ENCODE results near the gene BCCIP.

The BCCIP gene

DNA sequence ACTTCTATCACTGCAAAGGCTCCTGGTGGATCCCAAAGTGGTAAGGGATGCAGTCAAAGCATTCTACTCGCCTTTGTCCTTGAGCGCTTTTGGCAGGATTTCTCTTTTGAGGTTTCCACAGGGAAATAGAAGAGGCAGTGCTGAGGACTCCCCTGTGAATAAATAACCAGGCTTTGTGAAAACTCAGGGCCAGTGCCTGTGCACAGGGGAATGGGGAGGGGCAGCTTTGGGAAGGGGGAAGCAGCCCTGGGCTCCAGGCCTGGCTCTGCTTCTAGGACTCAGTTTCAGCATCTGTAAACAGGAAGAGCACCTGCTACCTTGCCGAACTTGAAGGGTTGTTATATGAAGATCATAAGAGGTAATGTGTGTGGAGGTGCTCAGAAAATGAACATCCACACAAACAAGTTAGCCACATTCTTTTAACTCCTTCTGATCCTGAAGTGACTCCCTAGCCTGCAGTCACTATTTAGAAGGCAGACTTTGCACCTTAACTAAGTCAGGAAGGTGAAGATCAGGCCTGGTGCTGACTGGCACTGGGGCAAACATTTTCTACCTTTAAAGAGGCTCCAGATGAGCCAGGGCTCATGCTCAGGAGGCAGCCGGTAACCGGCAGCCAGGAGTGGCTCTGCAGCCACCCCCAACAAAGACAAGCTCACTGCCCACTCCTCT, 25.2 kb upstream of the BCCIP start:
- DNase-seq = no peak

DNA sequence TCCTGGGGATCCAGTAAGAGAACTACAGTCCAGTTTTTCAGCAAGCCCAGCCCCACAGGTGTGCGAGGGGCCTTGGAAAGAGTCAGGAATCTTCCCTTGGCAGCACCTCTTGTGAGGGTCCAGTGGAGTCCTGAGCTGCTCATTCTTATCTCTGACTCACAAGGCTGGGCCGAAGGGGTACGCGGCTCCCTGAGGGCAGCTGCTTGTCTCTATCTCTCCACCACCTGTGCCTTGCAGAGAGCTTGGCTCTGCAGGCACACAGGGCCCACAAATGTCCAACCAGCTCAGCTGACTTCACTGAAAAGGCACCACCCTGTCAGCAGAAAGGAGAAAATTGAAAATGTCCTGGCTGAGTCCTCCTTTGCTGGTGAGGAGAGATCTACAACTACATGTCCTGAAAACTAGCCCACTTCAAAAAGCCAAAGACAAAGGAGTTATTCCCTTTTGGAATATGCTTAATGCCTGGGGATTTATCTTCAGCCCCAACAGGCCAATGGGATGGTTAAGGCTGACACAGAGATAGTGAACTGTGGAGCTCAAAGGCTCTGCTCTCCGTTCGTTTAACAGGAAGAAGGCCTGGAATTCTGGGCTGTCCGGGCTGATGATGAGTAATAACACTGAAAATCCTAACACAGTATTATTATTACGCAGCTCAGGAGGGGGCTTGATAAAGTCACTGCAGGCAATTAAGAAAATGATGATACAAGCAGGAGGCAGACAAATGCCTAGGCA, 23.7 kb upstream of the BCCIP start:
- DNase-seq = no peak

DNA sequence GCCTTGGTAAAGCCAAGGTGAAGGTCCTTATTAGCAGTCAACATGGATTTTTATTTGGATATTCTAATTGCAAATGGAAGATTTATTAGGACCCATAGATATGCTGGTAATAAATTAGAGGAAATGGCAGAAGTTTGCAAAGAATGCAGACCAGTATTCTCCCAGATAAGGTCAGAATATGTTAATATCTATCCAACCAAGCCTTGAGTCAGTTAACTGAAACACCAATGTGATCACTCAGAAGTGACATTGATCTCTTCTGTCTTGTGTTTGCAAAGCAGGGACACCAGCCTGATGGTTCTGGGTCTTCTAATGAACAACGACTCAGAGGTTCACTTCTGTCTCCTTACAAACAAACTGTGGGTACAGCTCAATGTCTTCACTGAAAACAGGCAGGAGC, 21.8 kb upstream of the BCCIP start:
- no peak for DNase-seq

DNA sequence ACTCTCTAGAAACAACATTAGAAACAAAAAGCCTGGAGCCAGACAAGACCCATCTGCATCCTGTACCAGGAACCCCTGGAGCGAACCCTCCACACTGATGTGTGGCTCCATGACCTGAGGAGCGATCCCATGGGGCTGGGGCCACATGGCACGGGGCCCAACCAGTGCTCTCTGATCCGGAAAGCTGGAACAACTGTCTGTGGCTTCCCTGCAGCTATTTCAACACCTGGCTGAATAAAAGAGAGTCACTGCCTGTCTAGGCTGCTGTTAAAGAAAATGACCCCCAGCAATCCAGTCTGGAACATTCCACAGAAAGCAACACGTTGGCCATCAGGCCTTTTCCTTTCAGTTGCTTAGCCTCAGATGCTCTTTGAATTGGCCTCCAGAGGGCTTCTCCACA, 21.2 kb upstream of the BCCIP start:
- DNase-seq = no peak

DNA sequence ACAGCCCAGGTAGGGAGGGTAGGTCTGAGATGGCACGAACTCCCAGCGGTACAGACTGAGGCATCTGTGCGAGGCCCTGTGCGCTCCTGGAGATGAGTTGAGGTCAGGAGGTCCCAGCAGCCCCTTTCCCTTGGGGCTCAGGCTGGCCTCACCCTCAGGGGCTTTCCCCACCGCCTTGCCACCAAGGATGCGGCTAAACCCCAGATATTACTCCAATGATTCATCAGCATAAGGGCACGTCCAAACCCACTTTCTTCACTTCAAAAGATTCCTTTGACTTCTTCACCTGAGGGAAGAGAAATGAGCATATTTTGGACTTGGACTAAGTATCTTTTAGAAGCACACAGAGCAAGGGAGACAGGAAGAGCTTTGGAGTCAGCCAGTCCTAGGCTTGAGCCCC, 20.6 kb upstream of the BCCIP start:
- DNase-seq = no peak

GRCh38 chr10:125808047-125808446, 15.3 kb upstream of the BCCIP start:
- no peak for DNase-seq

DNA sequence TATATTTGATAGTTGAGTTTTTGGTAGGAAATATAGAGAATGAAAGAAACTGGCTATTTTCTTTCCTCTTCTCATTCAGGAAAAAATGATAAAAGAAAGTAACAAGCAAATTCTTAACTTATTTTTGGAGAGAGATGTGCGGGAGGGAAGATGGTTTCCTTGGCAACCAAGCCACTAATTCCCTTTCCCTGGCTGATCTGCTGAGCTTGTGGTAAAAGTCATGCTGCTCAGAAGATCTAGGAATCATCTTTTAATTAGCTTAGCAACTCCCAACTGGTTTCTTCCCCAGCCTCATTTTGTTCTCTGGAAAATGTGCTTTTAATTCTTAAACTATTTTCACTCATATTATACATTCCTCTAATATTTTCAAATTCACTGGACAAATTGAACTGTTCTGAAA, 12.1 kb upstream of the BCCIP start:
- peak; percentile 46 for DNase-seq

DNA sequence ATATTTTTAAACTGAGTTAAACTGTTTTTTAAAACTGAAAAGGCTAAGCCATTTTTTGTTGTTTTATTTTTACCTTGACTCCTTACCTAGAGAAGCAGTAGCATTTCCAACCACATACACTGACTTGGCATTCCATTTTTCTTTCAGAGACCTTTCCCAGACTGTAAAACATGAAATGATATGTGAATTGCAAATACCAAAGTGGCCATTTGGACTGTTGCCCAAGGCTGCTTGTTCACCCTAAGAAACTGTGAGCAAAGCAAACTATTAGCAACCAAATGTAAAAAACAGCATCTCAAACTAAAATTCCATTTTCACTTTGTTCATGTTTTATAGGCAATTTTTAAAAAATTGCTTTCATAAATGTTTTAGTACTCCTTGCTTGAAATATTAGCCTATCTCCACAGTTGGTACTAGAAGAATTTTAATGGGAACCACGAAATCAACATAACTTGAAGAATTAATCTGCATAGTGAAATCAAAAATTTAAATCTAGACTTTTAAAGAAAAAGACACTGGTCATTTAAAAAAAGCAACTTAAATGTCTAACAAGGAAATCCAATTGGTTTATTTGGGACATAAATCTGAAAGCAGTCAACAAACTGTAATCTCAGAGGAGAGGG, 11.1 kb upstream of the BCCIP start:
- peak; percentile 74 for DNase-seq

DNA sequence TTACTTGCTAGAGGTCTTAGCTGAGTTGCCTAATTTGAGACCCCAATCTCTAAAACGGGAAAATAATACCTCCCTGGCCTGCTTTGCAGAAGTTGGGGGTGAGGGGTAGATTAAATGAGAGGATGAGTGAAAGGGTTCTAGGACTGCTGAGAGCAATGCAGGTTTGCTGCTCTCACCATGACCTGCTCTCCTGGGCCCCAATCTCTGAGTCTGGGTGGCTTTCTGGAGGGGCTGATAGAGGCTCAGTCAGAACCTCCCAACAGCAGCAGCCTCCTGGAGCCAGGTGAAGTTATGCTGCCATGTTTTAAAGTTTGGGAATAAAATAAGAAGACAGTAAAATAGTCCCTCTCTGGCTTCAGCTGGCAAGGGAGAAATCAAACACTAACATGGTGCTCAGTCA, 7.6 kb upstream of the BCCIP start:
- DNase-seq = no peak

GRCh38 chr10:125816548-125816947, 6.8 kb upstream of the BCCIP start:
- DNase-seq = no peak

- no peak for DNase-seq
Measured at GRCh38 chr10:125817337-125817946, 5.9 kb upstream of the BCCIP start.

GRCh38 chr10:125820701-125821100, 2.6 kb upstream of the BCCIP start:
- no peak for DNase-seq

DNA sequence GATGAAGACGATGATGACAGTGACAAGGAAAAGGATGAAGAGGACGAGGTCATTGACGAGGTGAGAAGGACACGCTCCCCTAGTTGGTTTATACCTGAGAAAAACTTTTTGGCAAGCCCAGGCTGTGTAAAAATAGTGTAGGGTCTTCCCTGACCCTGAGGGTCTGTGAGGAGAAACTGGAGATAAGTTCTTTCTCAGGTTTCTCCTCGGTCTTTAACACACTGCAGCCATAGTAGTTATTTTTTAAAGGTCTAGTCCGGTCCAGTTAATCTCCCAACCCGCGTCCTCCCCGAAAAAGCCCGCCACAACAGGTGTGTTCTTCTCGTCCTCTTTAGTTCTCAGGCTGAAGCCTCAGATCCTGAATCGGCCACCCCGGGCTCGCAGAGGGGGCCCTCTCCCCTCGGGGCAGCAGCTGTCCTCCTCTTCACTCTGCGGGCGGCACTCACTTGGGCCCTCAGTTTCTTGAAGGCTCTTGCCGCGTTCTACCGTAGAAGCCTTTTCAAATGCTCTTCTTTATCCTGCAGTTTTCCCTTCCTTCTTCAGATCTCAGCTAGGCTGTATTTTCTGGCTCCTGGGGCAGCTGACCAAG, 411 bp downstream of the BCCIP start:
- DNase-seq = no peak

GRCh38 chr10:125824736-125825135, 1.4 kb downstream of the BCCIP start:
- peak; percentile 41 for DNase-seq

DNA sequence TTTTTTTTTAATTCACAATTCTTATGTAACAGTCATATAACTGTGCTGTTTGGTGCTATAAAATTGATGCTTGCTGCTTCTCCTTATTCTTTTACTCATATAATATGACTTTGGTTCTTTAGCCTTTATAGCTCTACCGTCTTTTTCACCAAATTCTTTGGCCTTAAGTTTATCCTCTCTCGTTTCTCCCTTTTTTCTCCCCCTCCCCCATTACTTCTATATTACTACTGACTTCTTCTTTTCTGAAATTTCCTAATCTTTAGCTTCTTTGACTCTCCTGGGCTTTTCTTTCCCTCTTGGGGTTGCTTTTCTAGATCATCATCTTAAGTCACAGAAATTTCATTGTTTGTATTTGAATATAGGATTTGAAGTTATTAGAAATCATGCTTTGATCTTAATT, 3.8 kb downstream of the BCCIP start:
- no peak for DNase-seq

DNA sequence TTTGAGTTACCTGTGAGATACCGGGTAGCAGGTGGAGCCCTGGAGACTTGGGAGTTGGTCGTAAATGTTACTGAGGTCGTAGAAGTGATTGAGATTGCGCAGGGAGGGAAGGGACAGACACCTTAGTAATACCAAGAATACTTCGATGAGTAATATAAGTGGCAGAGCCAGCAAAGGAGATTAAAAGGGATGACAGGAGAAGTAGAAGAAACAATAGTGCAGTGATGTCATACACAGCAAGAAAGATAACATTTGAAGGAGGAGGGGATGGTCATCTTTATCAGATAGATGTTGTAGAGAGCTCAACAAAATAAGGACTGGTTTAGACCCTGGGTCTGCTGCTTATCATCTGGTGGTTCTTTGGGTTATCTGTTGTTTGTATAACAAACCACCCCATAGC, 5.0 kb downstream of the BCCIP start:
- DNase-seq = no peak

GRCh38 chr10:125836746-125837145, 13.4 kb downstream of the BCCIP start:
- DNase-seq = no peak

DNA sequence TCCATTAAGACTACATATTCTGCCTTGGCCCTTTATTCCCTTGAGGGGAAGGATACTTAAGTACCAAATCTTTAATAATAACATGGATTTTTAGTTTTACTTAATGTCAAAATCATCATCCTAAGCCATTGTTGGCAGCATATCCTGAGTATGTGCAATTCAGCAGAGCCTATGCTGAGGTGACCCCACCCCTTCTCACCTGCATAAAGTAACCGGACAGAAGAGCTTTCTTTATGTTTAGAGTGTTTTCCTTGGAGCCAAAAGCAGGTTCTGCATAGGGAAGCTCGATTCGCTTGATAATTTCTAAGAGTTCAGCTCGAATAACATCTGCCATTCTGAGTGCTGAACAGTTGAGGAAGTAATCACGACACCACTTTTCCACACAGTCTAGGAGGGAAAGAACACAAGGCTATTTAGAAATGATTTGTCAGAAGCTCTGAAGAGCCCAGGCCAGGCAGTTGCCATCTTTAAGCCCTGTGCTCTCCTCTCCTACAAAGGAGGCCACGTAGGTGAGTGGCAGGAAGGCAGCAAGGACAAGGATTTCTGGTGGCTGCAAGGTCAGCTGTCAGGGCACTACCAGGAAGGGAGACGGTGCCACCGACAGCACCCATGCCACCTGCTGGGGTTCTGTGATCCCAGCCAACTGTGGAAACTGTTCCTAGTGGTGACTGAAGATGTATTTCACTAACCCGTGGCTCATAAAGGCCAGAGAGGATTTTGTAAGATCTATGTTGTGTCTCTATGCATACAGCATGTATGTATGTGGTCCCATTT, 15.6 kb downstream of the BCCIP start:
- DNase-seq = no peak

DNA sequence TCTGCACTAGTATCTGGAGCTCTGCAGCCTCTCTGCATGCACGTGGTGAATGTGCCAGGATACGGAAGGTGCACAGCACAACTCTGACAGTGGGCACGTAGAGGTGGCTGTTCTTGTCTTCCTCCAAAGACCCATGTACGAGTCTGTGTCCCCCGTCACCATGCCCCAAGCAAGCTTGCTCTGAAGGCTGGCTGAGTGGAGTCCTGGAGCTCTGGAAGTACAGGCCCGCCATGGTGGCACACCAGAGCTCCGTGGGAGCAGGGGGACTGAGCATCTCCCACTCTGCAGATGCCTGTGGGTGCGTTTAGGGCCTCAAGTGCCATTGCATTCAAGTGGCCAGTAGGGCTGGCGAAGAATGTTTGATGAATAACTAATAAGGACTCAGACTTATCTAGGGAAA, 17.1 kb downstream of the BCCIP start:
- DNase-seq = no peak

DNA sequence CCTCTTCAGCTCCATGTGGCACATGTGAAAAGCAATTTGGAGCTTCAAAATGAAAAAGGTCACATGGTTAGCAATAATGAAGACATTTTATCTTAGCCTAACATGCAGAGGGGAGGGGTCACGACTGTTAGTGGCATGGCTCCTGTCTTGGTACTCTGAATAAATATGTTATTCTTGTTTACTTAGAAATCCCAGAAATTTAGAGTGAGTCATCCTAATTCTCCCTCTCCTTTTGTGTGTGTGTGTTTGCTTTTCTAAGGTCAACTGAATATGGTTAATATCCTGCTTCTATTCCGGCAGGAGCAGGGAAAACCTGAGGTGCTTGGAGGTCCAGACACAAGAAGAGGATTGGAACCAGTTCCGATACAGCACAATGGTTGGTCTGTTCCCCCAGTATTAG, 17.6 kb downstream of the BCCIP start:
- no peak for DNase-seq

DNA sequence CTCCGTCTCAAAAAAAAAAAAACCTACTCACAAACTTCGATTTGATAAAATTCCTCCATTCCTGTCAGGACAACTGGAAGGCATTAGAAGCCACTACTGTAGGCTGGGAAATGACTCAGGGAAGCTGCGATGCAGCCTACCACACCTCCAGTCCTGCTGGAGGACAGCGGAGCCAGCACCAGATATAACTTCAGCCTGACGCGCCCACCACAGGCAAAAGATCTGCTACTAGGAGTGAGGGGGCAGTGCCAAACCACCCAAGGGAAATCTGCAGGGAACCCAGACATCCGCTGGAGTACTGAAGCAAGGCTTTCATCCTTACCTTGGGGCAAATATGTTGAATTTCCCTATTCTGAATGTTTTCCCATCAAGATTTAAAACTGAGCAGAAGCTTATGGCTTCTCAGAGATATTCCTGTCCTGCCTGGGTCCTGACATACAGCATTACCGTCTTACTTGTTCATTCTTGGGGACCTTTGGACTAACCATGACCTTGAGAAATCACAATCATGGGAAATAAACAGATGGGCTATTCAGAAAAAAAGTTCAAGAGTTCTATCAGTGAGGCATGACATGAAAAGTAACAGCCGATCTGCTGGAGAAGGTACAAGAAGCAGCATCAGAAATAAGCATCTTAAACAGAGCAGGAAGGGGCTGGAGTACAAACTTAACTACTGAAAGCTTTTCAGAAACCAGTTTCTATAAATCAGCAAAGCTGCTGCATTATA, 20.4 kb downstream of the BCCIP start:
- no peak for DNase-seq

GRCh38 chr10:125844751-125845221, 21.4 kb downstream of the BCCIP start:
- DNase-seq = no peak
